Esophagus squamous epithelium (tissue), 4 donors: Measurements from ENCODE around the gene UGT1A4.

Source experiments
- CTCF ChIP-seq, 6 experiments: fragments of 450-650 bp in 4 of 6; fragments of 200-600 bp in 2 of 6; sonication (generic) in 2 of 6; IDR thresholded peaks; one replicate each; pipeline ENCODE4 v1.5.1; 2016 to 2019; ENCODE audit warnings: antibody characterized with exemption in 6 of 6, mild to moderate bottlenecking in 4 of 6, moderate library complexity in 4 of 6
- POLR2A ChIP-seq, 4 donors: fragments of 450-650 bp; IDR thresholded peaks; one replicate each; pipeline ENCODE4 v1.6.1; 2017; ENCODE audit warnings: antibody characterized with exemption in 4 of 4, mild to moderate bottlenecking in 4 of 4, moderate library complexity in 3 of 4

- TF ChIP-seq CTCF (IDR thresholded peaks at IDR 0.05) (no peak), POLR2A (IDR thresholded peaks at IDR 0.05) (no peak)
These were observed 83.7 kb downstream of the UGT1A4 start for GRCh38 chr2:233802132-233802815.
